H9 (cell line): ENCODE results near the gene HOXA9. TPM values are rescaled to one million over a fixed set of nuclear protein-coding genes. Genes with fewer than 3 reads are reported as not detected.

ENCODE experiments used
- DNase-seq: peaks from one replicate; pipeline ENCODE4 v3.0.0-alpha.2; 2017
- H2AFZ ChIP-seq: one replicate; pipeline ENCODE4 v1.6.1; 2013; ENCODE audit warnings: mild to moderate bottlenecking, low read length, control low read depth, moderate library complexity
- H2AK5ac ChIP-seq: 2 replicates; pipeline ENCODE4 v1.6.1; 2013; ENCODE audit warnings: low read length, control low read depth, mixed read lengths; ENCODE audit not compliant: insufficient read length
- H2BK120ac ChIP-seq: one replicate; pipeline ENCODE4 v1.6.1; 2013; ENCODE audit warnings: low read depth, mild to moderate bottlenecking, low read length, control low read depth, inconsistent platforms; ENCODE audit not compliant: poor library complexity, severe bottlenecking
- H2BK12ac ChIP-seq: 2 replicates; pipeline ENCODE4 v1.6.1; 2013; ENCODE audit warnings: low read length, control low read depth, mixed read lengths, low read depth; ENCODE audit not compliant: insufficient read length
- H2BK15ac ChIP-seq: 2 replicates; pipeline ENCODE4 v1.6.1; 2013; ENCODE audit warnings: low read depth, low read length, control low read depth
- H2BK20ac ChIP-seq: one replicate; pipeline ENCODE4 v1.6.1; 2013; ENCODE audit warnings: low read depth, mild to moderate bottlenecking, low read length, control low read depth, inconsistent platforms; ENCODE audit not compliant: poor library complexity, severe bottlenecking
- H2BK5ac ChIP-seq: 2 replicates; pipeline ENCODE4 v1.6.1; 2013; ENCODE audit warnings: low read length, control low read depth, mixed read lengths; ENCODE audit not compliant: insufficient read length
- H3K14ac ChIP-seq: 2 replicates; pipeline ENCODE4 v1.6.1; 2013; ENCODE audit warnings: low read length, control low read depth; ENCODE audit not compliant: insufficient read depth
- H3K18ac ChIP-seq: 2 replicates; pipeline ENCODE4 v1.6.1; 2013; ENCODE audit warnings: low read depth, mild to moderate bottlenecking, mixed read lengths, low read length, control low read depth; ENCODE audit not compliant: insufficient read length
- H3K23ac ChIP-seq: 2 replicates; pipeline ENCODE4 v1.6.1; 2013; ENCODE audit warnings: low read length, control low read depth, mixed read lengths, low read depth; ENCODE audit not compliant: insufficient read length
- H3K23me2 ChIP-seq: 2 replicates; pipeline ENCODE4 v1.6.1; 2013; ENCODE audit warnings: low read depth, mild to moderate bottlenecking, mixed read lengths, low read length, control low read depth; ENCODE audit not compliant: insufficient read length, poor library complexity, severe bottlenecking
- H3K27ac ChIP-seq: 2 replicates; pipeline ENCODE4 v1.5.1; 2013; ENCODE audit warnings: low read length, control low read depth, mixed read lengths, low read depth; ENCODE audit not compliant: insufficient read length
- H3K27me3 ChIP-seq: 2 replicates; pipeline ENCODE4 v1.6.1; 2013; ENCODE audit warnings: low read length, control low read depth, inconsistent platforms; ENCODE audit not compliant: insufficient read depth
- H3K4ac ChIP-seq: 2 replicates; pipeline ENCODE4 v1.6.1; 2013; ENCODE audit warnings: low read depth, mild to moderate bottlenecking, control low read depth, inconsistent platforms, low read length, moderate library complexity
- H3K4me1 ChIP-seq: 2 replicates; pipeline ENCODE4 v1.6.1; 2013; ENCODE audit warnings: low read length, control low read depth, inconsistent platforms; ENCODE audit not compliant: insufficient read depth
- H3K4me2 ChIP-seq: 2 replicates; pipeline ENCODE4 v1.6.1; 2013; ENCODE audit warnings: low read length, control low read depth, mixed read lengths; ENCODE audit not compliant: insufficient read length, insufficient read depth
- H3K56ac ChIP-seq: 2 replicates; pipeline ENCODE4 v1.6.1; 2013; ENCODE audit warnings: low read depth, mild to moderate bottlenecking, mixed read lengths, low read length, control low read depth; ENCODE audit not compliant: insufficient read length
- H3K79me1 ChIP-seq: 2 replicates; pipeline ENCODE4 v1.6.1; 2013; ENCODE audit warnings: low read depth, mild to moderate bottlenecking, moderate library complexity, low read length, control low read depth, inconsistent platforms; ENCODE audit not compliant: insufficient read depth, poor library complexity, severe bottlenecking
- H3K79me2 ChIP-seq: 2 replicates; pipeline ENCODE4 v1.6.1; 2013; ENCODE audit warnings: low read length, control low read depth, inconsistent platforms; ENCODE audit not compliant: insufficient read depth
- H3K9ac ChIP-seq: 2 replicates; pipeline ENCODE4 v1.6.1; 2013; ENCODE audit warnings: low read length, control low read depth, mixed read lengths; ENCODE audit not compliant: insufficient read length; ENCODE audit errors: extremely low read depth
- H3K9me3 ChIP-seq: one replicate; pipeline ENCODE4 v1.6.1; 2013; ENCODE audit warnings: low read depth, low read length, inconsistent platforms; ENCODE audit not compliant: control insufficient read depth
- H3T11ph ChIP-seq: one replicate; pipeline ENCODE4 v1.6.1; 2013; ENCODE audit warnings: mild to moderate bottlenecking, low read length, control low read depth, inconsistent platforms
- H4K20me1 ChIP-seq: one replicate; pipeline ENCODE4 v1.6.1; 2013; ENCODE audit not compliant: control insufficient read depth, insufficient read length, insufficient read depth
- H4K5ac ChIP-seq: 2 replicates; pipeline ENCODE4 v1.6.1; 2013; ENCODE audit warnings: low read depth, mild to moderate bottlenecking, mixed read lengths, low read length, control low read depth; ENCODE audit not compliant: insufficient read length
- H4K8ac ChIP-seq: replicated peaks from 2 replicates; pipeline ENCODE4 v1.6.1; 2013; ENCODE audit warnings: low read length, control low read depth, mixed read lengths, low read depth; ENCODE audit not compliant: insufficient read length
- H4K91ac ChIP-seq: 2 replicates; pipeline ENCODE4 v1.6.1; 2013; ENCODE audit warnings: low read depth, mild to moderate bottlenecking, moderate library complexity, mixed read lengths, low read length, control low read depth; ENCODE audit not compliant: insufficient read length
- H3K27ac Mint-ChIP-seq, 3 experiments: 2 replicates in 2 of 3; 3 replicates in 1 of 3; pipeline ENCODE4 v1.8.0; 2020 to 2021; ENCODE audit warnings: mixed read lengths in 3 of 3, mild to moderate bottlenecking in 1 of 3, moderate library complexity in 1 of 3
- H3K27me3 Mint-ChIP-seq: 2 replicates; pipeline ENCODE4 v1.8.0; 2021; ENCODE audit warnings: low read depth, mild to moderate bottlenecking, moderate library complexity, mixed read lengths
- H3K36me3 Mint-ChIP-seq, 3 experiments: 2 replicates in 2 of 3; 3 replicates in 1 of 3; pipeline ENCODE4 v1.8.0; 2020 to 2021; ENCODE audit warnings: low read depth in 3 of 3, mixed read lengths in 3 of 3; ENCODE audit not compliant: insufficient read depth in 1 of 3
- H3K4me1 Mint-ChIP-seq, 2 experiments: 2 replicates each; pipeline ENCODE4 v1.8.0; 2020; ENCODE audit warnings: mixed read lengths in 2 of 2
- H3K4me3 Mint-ChIP-seq, 2 experiments: 2 replicates in 1 of 2; 3 replicates in 1 of 2; pipeline ENCODE4 v1.8.0; 2020 to 2021; ENCODE audit warnings: mild to moderate bottlenecking in 2 of 2, mixed read lengths in 2 of 2, moderate library complexity in 1 of 2
- H3K9me3 Mint-ChIP-seq, 2 experiments: 2 replicates in 1 of 2; 3 replicates in 1 of 2; pipeline ENCODE4 v1.8.0; 2020; ENCODE audit warnings: mild to moderate bottlenecking in 2 of 2, mixed read lengths in 2 of 2, moderate library complexity in 1 of 2
- CTCF ChIP-seq: fragments of 200-600 bp; sonication (generic); conservative IDR thresholded peaks from 3 replicates; pipeline ENCODE4 v1.8.0; 2021; ENCODE audit warnings: antibody characterized with exemption, mild to moderate bottlenecking
- WGBS: extraction: QIAGEN DNeasy Blood & Tissue Kit; methylation state at CpG from one replicate; pipeline ENCODE4 v1.1.7; 2013; ENCODE audit warnings: missing lambda C conversion rate, low lambda C conversion rate, mixed read lengths; ENCODE audit not compliant: insufficient read length; ENCODE audit errors: extremely low coverage; 5-methylcytosine and 5-hydroxymethylcytosine counted together
- total RNA-seq: library from RNA; stranded (reverse); gene quantifications from 2 replicates; pipeline ENCODE4 v1.2.1, GENCODE V29; 2021

The HOXA9 gene
- total RNA-seq, 1 experiment from 2014 or later: not detected

GRCh38 chr7:27170426-27171324 is 5.3 kb upstream of the HOXA9 start:
- no peak for DNase-seq
- Histone ChIP-seq H2BK120ac (no peak overlapping the region), H3K79me1 (no peaks in the 10 kb centered on the region), H3K23ac (no peak overlapping the region), H4K20me1 (no peaks in the 10 kb centered on the region), H3K23me2 (no peaks in the 10 kb centered on the region), H2BK12ac (no peak overlapping the region), H3K56ac (no peak overlapping the region), H3K9ac (no peak overlapping the region), H2AFZ (no peak overlapping the region), H3K4ac (no peak overlapping the region), H3K9me3 (no peaks in the 10 kb centered on the region), H3K4me1 (no peaks in the 10 kb centered on the region), H2AK5ac (no peak overlapping the region), H3T11ph (no peak overlapping the region), H3K18ac (no peak overlapping the region), H2BK20ac (no peak overlapping the region), H2BK15ac (no peak overlapping the region), H2BK5ac (no peak overlapping the region), H4K8ac (no peak overlapping the region), H3K14ac (no peak overlapping the region), H3K4me2 (no peak overlapping the region), H3K79me2 (no peaks in the 10 kb centered on the region), H3K27ac (no peak overlapping the region), H4K91ac (no peak overlapping the region), H3K27me3 (peaks cover 97% of the 10 kb centered on the region), H4K5ac (no peak overlapping the region)
- Mint-ChIP-seq H3K4me1 (peaks cover 0 to 6% of the 10 kb centered on the region in 2 experiments; a peak in 2 of 4 replicates), H3K27me3 (peaks cover 98% of the 10 kb centered on the region), H3K36me3 (no peaks in the 10 kb centered on the region; a peak in 1 of 7 replicates), H3K27ac (no peak overlapping the region), H3K9me3 (peaks cover 6 to 25% of the 10 kb centered on the region in 2 experiments), H3K4me3 (no peak overlapping the region)
- no peak for TF ChIP-seq CTCF
- no CpG with 5 or more reads among the region's 11 CpGs for WGBS
